SK-N-SH treated with all-trans-retinoic acid at 6 μM for 48 hours (cell line): ENCODE data around the gene SMAD4.
A peak's percentile ranks its signal among the peaks of the same experiment; 100 is the strongest.

ENCODE experiments used
- ATAC-seq: fragments of 200-7000 bp; cut with Tn5 transposase; 3 replicates; pipeline ENCODE4 v1.9.1; 2020; ENCODE audit warnings: mild to moderate bottlenecking, moderate library complexity
- ARNTL ChIP-seq: fragments of 450-650 bp; formaldehyde crosslinking; IDR thresholded peaks from 2 replicates; pipeline ENCODE4 v1.5.0; 2020; ENCODE audit warnings: low read depth, mild to moderate bottlenecking, moderate library complexity, borderline replicate concordance
- BACH2 ChIP-seq: fragments of 250-450 bp; sonication (Bioruptor Pico); IDR thresholded peaks from 2 replicates; pipeline ENCODE4 v1.9.0; 2021; ENCODE audit warnings: mild to moderate bottlenecking, borderline replicate concordance
- CREB5 ChIP-seq: fragments of 250-450 bp; sonication (Bioruptor Pico); IDR thresholded peaks from 2 replicates; pipeline ENCODE4 v1.5.1; 2020; ENCODE audit warnings: low read depth, mild to moderate bottlenecking, moderate library complexity
- CSRNP3 ChIP-seq: fragments of 250-450 bp; sonication (Bioruptor Pico); IDR thresholded peaks from 2 replicates; pipeline ENCODE4 v1.5.1; 2021; ENCODE audit warnings: mild to moderate bottlenecking, moderate library complexity
- GLIS3 ChIP-seq: fragments of 250-450 bp; sonication (Bioruptor Pico); IDR thresholded peaks from 2 replicates; pipeline ENCODE4 v1.5.0; 2020; ENCODE audit warnings: mild to moderate bottlenecking, moderate library complexity
- ISL1 ChIP-seq: fragments of 250-450 bp; sonication (Bioruptor Pico); IDR thresholded peaks from 2 replicates; pipeline ENCODE4 v2.1.2; 2022; ENCODE audit warnings: mild to moderate bottlenecking, moderate library complexity
- OSR1 ChIP-seq: fragments of 250-450 bp; sonication (Bioruptor Pico); IDR thresholded peaks from 2 replicates; pipeline ENCODE4 v1.8.0; 2022; ENCODE audit warnings: moderate library complexity, mild to moderate bottlenecking, inconsistent platforms
- PATZ1 ChIP-seq: fragments of 250-450 bp; sonication (Bioruptor Pico); IDR thresholded peaks from 2 replicates; pipeline ENCODE4 v1.8.0; 2020; ENCODE audit warnings: mild to moderate bottlenecking, moderate library complexity, borderline replicate concordance
- POU6F1 ChIP-seq: fragments of 250-450 bp; sonication (Bioruptor Pico); IDR thresholded peaks from 2 replicates; pipeline ENCODE4 v1.8.0; 2021; ENCODE audit warnings: low read depth, mild to moderate bottlenecking, moderate library complexity, borderline replicate concordance
- PPARA ChIP-seq: fragments of 250-450 bp; sonication (Bioruptor Pico); IDR thresholded peaks from 2 replicates; pipeline ENCODE4 v1.5.0; 2020; ENCODE audit warnings: mild to moderate bottlenecking, borderline replicate concordance
- TCF4 ChIP-seq: fragments of 250-450 bp; sonication (Bioruptor Pico); IDR thresholded peaks from 2 replicates; pipeline ENCODE4 v1.8.0; 2021; ENCODE audit warnings: mild to moderate bottlenecking, moderate library complexity, borderline replicate concordance
- TSHZ2 ChIP-seq: fragments of 250-450 bp; sonication (Bioruptor Pico); IDR thresholded peaks from 2 replicates; pipeline ENCODE4 v1.5.0; 2020; ENCODE audit warnings: mild to moderate bottlenecking, moderate library complexity
- ZFP30 ChIP-seq: fragments of 450-650 bp; formaldehyde crosslinking; IDR thresholded peaks from 2 replicates; pipeline ENCODE4 v1.5.0; 2022; ENCODE audit warnings: mild to moderate bottlenecking, moderate library complexity
- ZNF565 ChIP-seq: fragments of 450-650 bp; formaldehyde crosslinking; conservative IDR thresholded peaks from 2 replicates; pipeline ENCODE4 v1.5.0; 2020; ENCODE audit warnings: low read depth, mild to moderate bottlenecking, moderate library complexity
- ZNF8 ChIP-seq: fragments of 450-650 bp; formaldehyde crosslinking; IDR thresholded peaks from 2 replicates; pipeline ENCODE4 v1.5.0; 2020; ENCODE audit warnings: mild to moderate bottlenecking, moderate library complexity

The SMAD4 gene

GRCh38 chr18:51049137-51049536 is 19.1 kb downstream of the SMAD4 start (continued):
- TF ChIP-seq TSHZ2 (no peak), CSRNP3 (CRISPR knock-in tag) (no peak), ARNTL (CRISPR knock-in tag) (no peak), ZNF565 (CRISPR knock-in tag) (no peak), ISL1 (CRISPR knock-in tag) (no peak), BACH2 (CRISPR knock-in tag) (no peak), ZFP30 (CRISPR knock-in tag) (no peak), ZNF8 (CRISPR knock-in tag) (no peak), PPARA (CRISPR knock-in tag) (no peak), GLIS3 (CRISPR knock-in tag) (no peak), OSR1 (CRISPR knock-in tag) (no peak)

GRCh38 chr18:51051105-51051712 is 21.2 kb downstream of the SMAD4 start:
- no peak for TF ChIP-seq PATZ1 (CRISPR knock-in tag)
- TF ChIP-seq ISL1 (CRISPR knock-in tag): no peak
- no peak for TF ChIP-seq GLIS3 (CRISPR knock-in tag)
- no peak for TF ChIP-seq TCF4
- TF ChIP-seq CSRNP3 (CRISPR knock-in tag): no peak
- no peak for TF ChIP-seq OSR1 (CRISPR knock-in tag)
- no peak for TF ChIP-seq PPARA (CRISPR knock-in tag)
- no peak for TF ChIP-seq CREB5 (CRISPR knock-in tag)
- no peak for TF ChIP-seq POU6F1 (CRISPR knock-in tag)
- TF ChIP-seq ARNTL (CRISPR knock-in tag): no peak
- TF ChIP-seq TSHZ2: no peak
- peak; percentile 97 for ATAC-seq
